MG63 (cell line): ENCODE measurements around the gene ZNF609. TPM values are rescaled to one million over a fixed set of nuclear protein-coding genes. Genes with fewer than 3 reads are reported as not detected.

Experiments
- DNase-seq: peaks from one replicate; pipeline ENCODE4 v3.0.0-alpha.2; 2020
- H3K27me3 ChIP-seq: fragments of 250-450 bp; sonication (Bioruptor Pico); 2 replicates; pipeline ENCODE4 v1.5.1; 2020; ENCODE audit warnings: mild to moderate bottlenecking, moderate library complexity
- H3K36me3 ChIP-seq: fragments of 250-450 bp; sonication (Bioruptor Pico); 2 replicates; pipeline ENCODE4 v1.5.1; 2020; ENCODE audit warnings: mild to moderate bottlenecking, moderate library complexity
- H3K4me3 ChIP-seq: fragments of 250-450 bp; sonication (Bioruptor Pico); 2 replicates; pipeline ENCODE4 v1.5.1; 2020; ENCODE audit warnings: mild to moderate bottlenecking, moderate library complexity
- H3K9me3 ChIP-seq: fragments of 250-450 bp; sonication (Bioruptor Pico); 2 replicates; pipeline ENCODE4 v1.5.1; 2020; ENCODE audit warnings: mild to moderate bottlenecking, moderate library complexity
- total RNA-seq: library from RNA; depleted of rRNA; stranded (reverse); fragments of >200 nt; shearing (Covaris generic); gene quantifications from 2 replicates; pipeline ENCODE4 v1.2.3, GENCODE V29; 2014; ENCODE audit warnings: low replicate concordance; rRNA removed

ZNF609 gene, protein sequence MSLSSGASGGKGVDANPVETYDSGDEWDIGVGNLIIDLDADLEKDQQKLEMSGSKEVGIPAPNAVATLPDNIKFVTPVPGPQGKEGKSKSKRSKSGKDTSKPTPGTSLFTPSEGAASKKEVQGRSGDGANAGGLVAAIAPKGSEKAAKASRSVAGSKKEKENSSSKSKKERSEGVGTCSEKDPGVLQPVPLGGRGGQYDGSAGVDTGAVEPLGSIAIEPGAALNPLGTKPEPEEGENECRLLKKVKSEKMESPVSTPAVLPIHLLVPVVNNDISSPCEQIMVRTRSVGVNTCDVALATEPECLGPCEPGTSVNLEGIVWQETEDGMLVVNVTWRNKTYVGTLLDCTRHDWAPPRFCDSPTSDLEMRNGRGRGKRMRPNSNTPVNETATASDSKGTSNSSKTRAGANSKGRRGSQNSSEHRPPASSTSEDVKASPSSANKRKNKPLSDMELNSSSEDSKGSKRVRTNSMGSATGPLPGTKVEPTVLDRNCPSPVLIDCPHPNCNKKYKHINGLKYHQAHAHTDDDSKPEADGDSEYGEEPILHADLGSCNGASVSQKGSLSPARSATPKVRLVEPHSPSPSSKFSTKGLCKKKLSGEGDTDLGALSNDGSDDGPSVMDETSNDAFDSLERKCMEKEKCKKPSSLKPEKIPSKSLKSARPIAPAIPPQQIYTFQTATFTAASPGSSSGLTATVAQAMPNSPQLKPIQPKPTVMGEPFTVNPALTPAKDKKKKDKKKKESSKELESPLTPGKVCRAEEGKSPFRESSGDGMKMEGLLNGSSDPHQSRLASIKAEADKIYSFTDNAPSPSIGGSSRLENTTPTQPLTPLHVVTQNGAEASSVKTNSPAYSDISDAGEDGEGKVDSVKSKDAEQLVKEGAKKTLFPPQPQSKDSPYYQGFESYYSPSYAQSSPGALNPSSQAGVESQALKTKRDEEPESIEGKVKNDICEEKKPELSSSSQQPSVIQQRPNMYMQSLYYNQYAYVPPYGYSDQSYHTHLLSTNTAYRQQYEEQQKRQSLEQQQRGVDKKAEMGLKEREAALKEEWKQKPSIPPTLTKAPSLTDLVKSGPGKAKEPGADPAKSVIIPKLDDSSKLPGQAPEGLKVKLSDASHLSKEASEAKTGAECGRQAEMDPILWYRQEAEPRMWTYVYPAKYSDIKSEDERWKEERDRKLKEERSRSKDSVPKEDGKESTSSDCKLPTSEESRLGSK (N-terminal part only)
- total RNA-seq = 6.2 and 7.1 TPM in 2 replicates

GRCh38 chr15:64460206-64460723, at the start of gene ZNF609:
Gene ZNF609 (plus strand): TSS chr15:64460578. CDS start chr15:64499420, 38,842 bp downstream.
- H3K4me3 ChIP-seq = peak within 1 kb of the TSS; percentile 56
- H3K36me3 ChIP-seq = peaks cover 6% of the 10 kb centered on the region
- peak; percentile 95 for DNase-seq
- no peaks in the 10 kb centered on the region for H3K9me3 ChIP-seq
- no peaks in the 10 kb centered on the region for H3K27me3 ChIP-seq

DNA sequence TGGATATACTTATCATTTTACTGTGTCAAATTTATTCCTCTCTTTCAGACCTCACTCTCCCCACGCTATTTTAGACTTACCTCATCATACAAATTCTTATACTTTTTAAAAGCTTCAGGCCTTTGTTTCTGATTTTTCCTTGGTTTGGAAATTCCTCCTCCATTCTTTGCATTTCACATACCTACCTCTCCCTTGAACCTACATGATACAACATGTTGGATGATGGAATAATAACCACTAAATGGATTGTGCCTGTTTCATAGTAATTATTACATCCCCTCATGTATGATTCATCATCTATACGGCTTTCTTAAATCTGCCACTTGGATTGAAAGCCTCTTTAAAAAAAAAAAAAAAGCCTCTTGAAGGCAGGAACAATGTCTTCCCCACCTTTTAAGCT, 48.2 kb upstream of the ZNF609 start:
- Histone ChIP-seq H3K27me3 (no peaks in the 10 kb centered on the region), H3K36me3 (peaks cover 30% of the 10 kb centered on the region), H3K9me3 (no peaks in the 10 kb centered on the region), H3K4me3 (no peak overlapping the region)
- no peak for DNase-seq

- Histone ChIP-seq H3K9me3 (no peaks in the 10 kb centered on the region), H3K4me3 (no peak overlapping the region), H3K36me3 (peaks cover 17% of the 10 kb centered on the region), H3K27me3 (no peaks in the 10 kb centered on the region)
- no peak for DNase-seq
Observed at GRCh38 chr15:64422697-64423096, 37.7 kb upstream of the ZNF609 start.

DNA sequence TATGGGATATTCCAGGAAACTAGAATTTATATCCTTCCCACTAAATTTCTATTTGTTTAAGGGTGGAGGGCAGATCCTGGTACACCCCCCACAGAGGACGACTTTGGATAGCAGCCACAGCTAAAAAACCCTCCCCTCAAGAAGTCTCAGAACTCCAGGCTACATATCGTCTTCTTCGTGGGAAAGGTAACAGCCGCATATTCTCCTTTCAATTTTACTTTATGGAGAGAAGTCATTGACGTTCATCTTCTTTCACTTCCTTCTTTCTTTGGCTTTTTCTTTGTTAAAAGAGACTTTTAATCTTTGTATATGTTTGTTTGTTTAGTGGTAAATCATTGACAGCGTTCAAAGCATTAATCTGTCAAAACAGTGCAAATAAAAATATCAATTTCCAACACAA, 36.4 kb upstream of the ZNF609 start:
- H3K4me3 ChIP-seq = no peak overlapping the region
- DNase-seq = no peak

DNA sequence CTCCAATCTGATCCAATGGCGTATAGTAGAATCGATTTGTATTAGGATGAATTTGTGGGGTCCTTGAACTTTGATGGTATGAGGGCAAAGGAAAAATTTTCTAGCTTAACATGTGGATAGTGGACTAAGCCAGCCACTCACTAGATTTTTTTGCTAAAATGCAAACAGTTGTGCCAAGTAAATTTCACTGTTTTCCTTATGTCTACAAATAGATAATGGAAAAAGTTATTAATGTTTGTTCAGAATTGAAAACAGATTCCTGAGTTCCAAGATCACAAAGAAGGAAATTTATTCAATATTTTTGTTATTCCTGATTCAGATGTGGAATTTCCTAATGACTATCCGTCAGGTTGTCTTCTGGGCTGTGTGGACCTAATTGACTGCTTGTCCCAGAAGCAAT, 35.2 kb upstream of the ZNF609 start:
- Histone ChIP-seq H3K4me3 (no peak overlapping the region), H3K9me3 (no peaks in the 10 kb centered on the region), H3K27me3 (no peaks in the 10 kb centered on the region)

More for the DNA sequence above, 36.4 kb upstream of the ZNF609 start:
- Histone ChIP-seq H3K27me3 (no peaks in the 10 kb centered on the region), H3K9me3 (no peaks in the 10 kb centered on the region), H3K36me3 (peaks cover 20% of the 10 kb centered on the region)

GRCh38 chr15:64426845-64427465, 33.4 kb upstream of the ZNF609 start:
- DNase-seq = no peak

More for the DNA sequence above, 35.2 kb upstream of the ZNF609 start:
- H3K36me3 ChIP-seq = peaks cover 20% of the 10 kb centered on the region
- DNase-seq = no peak

DNA sequence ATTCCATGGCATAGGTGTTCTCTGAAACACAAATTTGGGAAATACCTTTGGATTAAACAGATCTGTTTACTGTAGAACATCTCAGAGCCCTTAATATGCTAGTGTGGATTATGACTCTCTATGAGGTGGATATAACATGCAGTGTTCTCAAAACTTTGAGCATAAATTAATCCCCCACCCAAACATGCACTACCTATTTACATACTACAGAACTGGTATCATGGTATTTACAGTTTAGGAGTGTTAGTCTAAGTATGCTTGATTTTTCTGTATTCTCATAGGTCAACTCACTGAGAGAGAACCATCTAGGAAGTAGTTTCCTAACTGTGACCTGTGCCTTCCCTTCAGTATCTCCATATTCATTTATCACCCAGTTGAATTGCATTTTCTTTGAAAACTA, 30.9 kb upstream of the ZNF609 start:
- Histone ChIP-seq H3K36me3 (peaks cover 11% of the 10 kb centered on the region), H3K4me3 (no peak overlapping the region), H3K9me3 (no peaks in the 10 kb centered on the region), H3K27me3 (no peaks in the 10 kb centered on the region)
- DNase-seq = no peak

More at GRCh38 chr15:64426845-64427465, 33.4 kb upstream of the ZNF609 start:
- Histone ChIP-seq H3K27me3 (no peaks in the 10 kb centered on the region), H3K36me3 (peaks cover 15% of the 10 kb centered on the region), H3K9me3 (no peaks in the 10 kb centered on the region), H3K4me3 (no peak overlapping the region)

- peak; percentile 81 for DNase-seq
- H3K4me3 ChIP-seq = no peak overlapping the region
- H3K27me3 ChIP-seq = no peaks in the 10 kb centered on the region
- no peaks in the 10 kb centered on the region for H3K9me3 ChIP-seq
- H3K36me3 ChIP-seq = peaks cover 9% of the 10 kb centered on the region; the same call in 1 of the 2 replicates
Observed at GRCh38 chr15:64430000-64430735, 30.2 kb upstream of the ZNF609 start.

DNA sequence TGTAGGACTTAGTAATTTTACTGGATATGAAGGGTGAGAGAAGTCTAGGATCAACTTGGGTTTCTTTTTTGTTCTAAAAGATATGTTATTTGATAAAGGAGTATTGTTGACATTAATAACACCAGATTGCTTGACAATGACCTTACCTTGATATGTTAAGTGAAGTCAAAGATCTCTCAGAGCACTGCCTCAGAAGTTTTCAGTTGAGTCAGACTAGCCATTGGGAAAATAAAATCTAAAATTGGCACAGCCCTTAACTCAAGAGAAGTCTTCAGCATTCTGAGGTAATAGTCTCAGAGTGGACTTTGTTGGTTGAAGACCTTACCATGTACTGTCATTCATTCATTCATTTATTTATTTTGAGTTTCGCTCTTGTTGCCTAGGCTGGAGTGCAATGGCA, 22.4 kb upstream of the ZNF609 start:
- Histone ChIP-seq H3K9me3 (no peaks in the 10 kb centered on the region), H3K27me3 (no peaks in the 10 kb centered on the region), H3K4me3 (no peak overlapping the region), H3K36me3 (no peaks in the 10 kb centered on the region)
- DNase-seq = no peak

- H3K4me3 ChIP-seq = no peak overlapping the region
- no peaks in the 10 kb centered on the region for H3K27me3 ChIP-seq
- H3K9me3 ChIP-seq = no peaks in the 10 kb centered on the region
- no peaks in the 10 kb centered on the region for H3K36me3 ChIP-seq
- DNase-seq = no peak
Observed at GRCh38 chr15:64438653-64439447, 21.5 kb upstream of the ZNF609 start.

GRCh38 chr15:64441852-64442251, 18.5 kb upstream of the ZNF609 start:
- H3K36me3 ChIP-seq = peaks cover 5% of the 10 kb centered on the region; the same call in 1 of the 2 replicates
- H3K4me3 ChIP-seq = no peak overlapping the region
- DNase-seq = no peak
- H3K9me3 ChIP-seq = no peaks in the 10 kb centered on the region
- H3K27me3 ChIP-seq = no peaks in the 10 kb centered on the region

GRCh38 chr15:64443016-64443415, 17.4 kb upstream of the ZNF609 start:
- no peak for DNase-seq

GRCh38 chr15:64443747-64444621, 16.4 kb upstream of the ZNF609 start:
- no peak overlapping the region for H3K4me3 ChIP-seq
- H3K36me3 ChIP-seq = peaks cover 11% of the 10 kb centered on the region
- no peak for DNase-seq
- H3K9me3 ChIP-seq = no peaks in the 10 kb centered on the region
- no peaks in the 10 kb centered on the region for H3K27me3 ChIP-seq

More at GRCh38 chr15:64443016-64443415, 17.4 kb upstream of the ZNF609 start:
- Histone ChIP-seq H3K36me3 (peaks cover 11% of the 10 kb centered on the region), H3K9me3 (no peaks in the 10 kb centered on the region), H3K4me3 (no peak overlapping the region), H3K27me3 (no peaks in the 10 kb centered on the region)

DNA sequence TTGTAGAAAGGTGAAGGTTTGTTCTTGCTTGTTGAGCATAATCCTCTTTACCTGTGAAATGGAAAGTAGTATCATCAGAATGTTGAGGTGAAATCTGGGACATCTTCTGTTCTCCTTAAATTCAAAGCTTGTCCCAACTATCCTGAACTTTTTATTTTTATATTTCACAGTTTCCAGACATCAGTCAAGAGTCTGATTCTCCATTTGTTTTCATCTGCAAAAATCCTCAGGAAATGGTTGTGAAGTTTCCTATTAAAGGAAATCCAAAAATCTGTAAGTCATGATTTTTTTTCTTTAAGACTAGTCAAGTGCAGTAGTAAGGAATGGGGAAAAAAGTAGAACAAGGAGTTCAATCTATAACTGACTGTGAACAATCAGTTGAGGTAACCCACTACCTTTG, 15.5 kb upstream of the ZNF609 start:
- peaks cover 14% of the 10 kb centered on the region for H3K36me3 ChIP-seq
- H3K27me3 ChIP-seq = no peaks in the 10 kb centered on the region
- no peaks in the 10 kb centered on the region for H3K9me3 ChIP-seq
- no peak for DNase-seq
- no peak overlapping the region for H3K4me3 ChIP-seq
